HepG2 (cell line): ENCODE results near the gene PPP1R14D. TPM values are rescaled to one million over a fixed set of nuclear protein-coding genes. Genes with fewer than 3 reads are reported as not detected.

ENCODE experiments used
- BCL3 ChIP-seq: sonication (generic); formaldehyde crosslinking; IDR thresholded peaks from 2 replicates; pipeline ENCODE4 v1.5.1; 2020; ENCODE audit warnings: mild to moderate bottlenecking, missing genetic modification reagents, moderate library complexity
- E2F2 ChIP-seq: sonication (generic); formaldehyde crosslinking; IDR thresholded peaks from 2 replicates; pipeline ENCODE4 v1.4.0; 2020; ENCODE audit warnings: missing genetic modification reagents, borderline replicate concordance
- IKZF4 ChIP-seq: sonication (generic); formaldehyde crosslinking; IDR thresholded peaks from 2 replicates; pipeline ENCODE4 v1.5.1; 2020; ENCODE audit warnings: borderline replicate concordance, mild to moderate bottlenecking, low read depth, missing genetic modification reagents; ENCODE audit errors: not compliant biosample characterization
- KMT2A ChIP-seq: sonication (generic); formaldehyde crosslinking; IDR thresholded peaks from 2 replicates; pipeline ENCODE4 v1.4.0; 2020; ENCODE audit warnings: missing genetic modification reagents
- NFATC3 ChIP-seq: sonication (generic); formaldehyde crosslinking; IDR thresholded peaks from 2 replicates; pipeline ENCODE4 v1.5.1; 2020; ENCODE audit warnings: mild to moderate bottlenecking, missing genetic modification reagents
- PREB ChIP-seq: sonication (generic); formaldehyde crosslinking; IDR thresholded peaks from 2 replicates; pipeline ENCODE4 v1.4.0; 2020; ENCODE audit warnings: missing genetic modification reagents
- SMAD3 ChIP-seq: sonication (generic); formaldehyde crosslinking; IDR thresholded peaks from 2 replicates; pipeline ENCODE4 v1.4.0; 2020; ENCODE audit warnings: missing genetic modification reagents
- ZNF609 ChIP-seq: sonication (generic); formaldehyde crosslinking; IDR thresholded peaks from 2 replicates; pipeline ENCODE4 v1.4.0; 2020; ENCODE audit warnings: mild to moderate bottlenecking, missing genetic modification reagents, borderline replicate concordance
- ZNF687 ChIP-seq: sonication (generic); formaldehyde crosslinking; IDR thresholded peaks from 2 replicates; pipeline ENCODE4 v1.5.1; 2020; ENCODE audit warnings: mild to moderate bottlenecking, missing genetic modification reagents, moderate library complexity
- ZNF800 ChIP-seq: sonication (generic); formaldehyde crosslinking; IDR thresholded peaks from 2 replicates; pipeline ENCODE4 v1.4.0; 2020; ENCODE audit warnings: missing genetic modification reagents
- ZNF883 ChIP-seq: sonication (generic); formaldehyde crosslinking; IDR thresholded peaks from 2 replicates; pipeline ENCODE4 v1.5.1; 2020; ENCODE audit warnings: mild to moderate bottlenecking, missing genetic modification reagents; ENCODE audit errors: not compliant biosample characterization
- polyA plus RNA-seq, 8 experiments: library from polyadenylated mRNA; depleted of rRNA in 3 of 8; stranded (reverse) in 7 of 8; unstranded in 1 of 8; fragments of >200 nt; fragmentation: Illumina TruSeq in 4 of 8; extraction: Trizol in 4 of 8; gene quantifications; 2 replicates each; pipeline versions ENCODE4 v1.2.1 to v1.2.3, GENCODE V29; 2011 to 2016; ENCODE audit warnings: low read depth in 4 of 8, missing spikeins in 1 of 8, mixed read lengths in 1 of 8; ENCODE audit not compliant: insufficient read depth in 1 of 8
- total RNA-seq, 5 experiments: library from RNA; depleted of rRNA; stranded (reverse); fragments of >200 nt; fragmentation: Illumina TruSeq; extraction: Trizol; gene quantifications; 2 replicates each; pipeline ENCODE4 v1.2.3, GENCODE V29; 2016; ENCODE audit warnings: low read depth in 1 of 5

The PPP1R14D gene
- total and polyA plus RNA-seq, 2 of the 13 experiments (the other 11 are each of a cell fraction or from before 2014, with no cell fraction given): 0.53 to 0.55 TPM

GRCh38 chr15:40873694-40874561 is 45.4 kb upstream of the PPP1R14D start, which contains the start of gene RHOV (continued):
- TF ChIP-seq ZNF800 (CRISPR knock-in tag) (peak; percentile 95), ZNF883 (CRISPR knock-in tag) (peak; percentile 45), ZNF609 (CRISPR knock-in tag) (0 out of 2 replicates have a peak, but pooled peaks have one; percentile 24), NFATC3 (CRISPR knock-in tag) (no peak), IKZF4 (CRISPR knock-in tag) (peak; percentile 45), PREB (0 out of 2 replicates have a peak, but pooled peaks have one; percentile 45), BCL3 (peak; percentile 54; the same call in 1 of the 2 replicates), ZNF687 (CRISPR knock-in tag) (peak; percentile 80), SMAD3 (CRISPR knock-in tag) (no peak), E2F2 (CRISPR knock-in tag) (peak; percentile 65; the same call in 1 of the 2 replicates), KMT2A (no peak)
